ENCODE results near the gene SOX10.
"Not testable (repeated sequence)": the region's sequence is repeated elsewhere in the genome, so short reads cannot be mapped to it uniquely, and the experiment has no call there.

Gene SOX10

GRCh38 chr22:37985751-37986281, 1.5 kb upstream of the SOX10 start:
- no peak for DNase-seq

GRCh38 chr22:37985050-37985585, 763 bp upstream of the SOX10 start:
- DNase-seq: no peak

- DNase-seq: no peak
Measured at GRCh38 chr22:37982938-37983859, 1.2 kb downstream of the SOX10 start.

- DNase-seq: no peak
Measured at GRCh38 chr22:37982151-37982785, 2.1 kb downstream of the SOX10 start.

GRCh38 chr22:37981282-37982011, 2.9 kb downstream of the SOX10 start:
- DNase-seq: no peak

- DNase-seq: no peak
Measured at GRCh38 chr22:37979782-37980181, 4.6 kb downstream of the SOX10 start.

- DNase-seq: no peak
Measured at GRCh38 chr22:37976547-37976946, 7.8 kb downstream of the SOX10 start.

GRCh38 chr22:37976022-37976421, 8.3 kb downstream of the SOX10 start:
- DNase-seq: not testable (repeated sequence)

- no peak for DNase-seq
Measured at GRCh38 chr22:37975153-37975552, 9.2 kb downstream of the SOX10 start.

- no peak for DNase-seq
Measured at GRCh38 chr22:37973271-37974170, 10.8 kb downstream of the SOX10 start.

GRCh38 chr22:37972527-37972926, 11.8 kb downstream of the SOX10 start:
- DNase-seq: no peak

- DNase-seq: no peak
Measured at GRCh38 chr22:37971475-37972434, 12.6 kb downstream of the SOX10 start.

GRCh38 chr22:37970864-37971263, 13.5 kb downstream of the SOX10 start:
- no peak for DNase-seq

GRCh38 chr22:37968452-37969251, 15.7 kb downstream of the SOX10 start:
- no peak for DNase-seq

- DNase-seq: no peak
Measured at GRCh38 chr22:37967637-37968451, 16.5 kb downstream of the SOX10 start.

- DNase-seq: no peak
Measured at GRCh38 chr22:37967147-37967546, 17.2 kb downstream of the SOX10 start.

GRCh38 chr22:37965940-37966664, 18.3 kb downstream of the SOX10 start:
- no peak for DNase-seq

GRCh38 chr22:37961062-37961461, 23.3 kb downstream of the SOX10 start:
- no peak for DNase-seq

Measured in CD4-positive, alpha-beta T cell treated with Interferon alpha-2 for 1 hour (primary cell).